GM21447 (cell line): ENCODE results near the gene OR6S1.
A peak's percentile ranks its signal among the peaks of the same experiment; 100 is the strongest.
"Not testable (repeated sequence)": the region's sequence is repeated elsewhere in the genome, so short reads cannot be mapped to it uniquely, and the experiment has no call there.

Experiments used
- ATAC-seq: cut with Tn5 transposase; IDR thresholded peaks from one replicate; pipeline ENCODE4 v1.9.1; 2021; ENCODE audit not compliant: unreplicated experiment

Gene OR6S1

DNA sequence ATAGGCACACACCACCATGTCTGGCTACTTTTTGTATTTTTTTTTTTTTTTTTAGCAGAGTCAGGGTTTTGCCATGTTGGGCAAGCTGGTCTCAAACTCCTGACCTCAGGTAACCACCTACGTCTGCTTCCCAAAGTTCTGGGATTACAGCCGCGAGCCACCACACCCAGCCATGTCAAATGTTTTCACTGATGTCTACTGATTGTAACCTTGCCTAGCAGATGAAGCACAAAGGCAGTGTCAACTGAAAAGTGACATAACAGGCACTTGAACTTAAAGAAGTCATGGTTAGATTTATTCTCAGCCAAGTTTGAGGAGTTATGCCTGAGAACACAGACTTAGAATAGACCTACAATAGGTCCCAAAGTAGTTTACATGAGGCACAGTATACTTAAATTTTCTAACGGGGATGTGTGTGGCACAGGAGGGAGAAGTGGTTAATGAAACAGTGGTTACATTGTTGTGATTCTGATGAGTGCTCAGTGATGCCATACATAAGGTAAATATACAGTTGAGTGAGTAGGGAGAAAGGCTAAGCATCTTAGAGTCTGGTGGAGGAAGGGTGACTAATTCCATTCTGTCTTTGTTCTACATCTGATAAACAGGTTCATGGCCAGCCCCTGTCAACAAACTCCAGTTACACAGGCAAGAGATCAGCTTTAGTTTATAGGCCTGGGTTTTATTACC, 30.2 kb upstream of the OR6S1 start:
- no peak for ATAC-seq

- no peak for ATAC-seq
These were observed 27.5 kb upstream of the OR6S1 start for GRCh38 chr14:20668969-20669368.

- peak; percentile 68 for ATAC-seq
These were observed 26.5 kb upstream of the OR6S1 start for GRCh38 chr14:20667957-20668356.

DNA sequence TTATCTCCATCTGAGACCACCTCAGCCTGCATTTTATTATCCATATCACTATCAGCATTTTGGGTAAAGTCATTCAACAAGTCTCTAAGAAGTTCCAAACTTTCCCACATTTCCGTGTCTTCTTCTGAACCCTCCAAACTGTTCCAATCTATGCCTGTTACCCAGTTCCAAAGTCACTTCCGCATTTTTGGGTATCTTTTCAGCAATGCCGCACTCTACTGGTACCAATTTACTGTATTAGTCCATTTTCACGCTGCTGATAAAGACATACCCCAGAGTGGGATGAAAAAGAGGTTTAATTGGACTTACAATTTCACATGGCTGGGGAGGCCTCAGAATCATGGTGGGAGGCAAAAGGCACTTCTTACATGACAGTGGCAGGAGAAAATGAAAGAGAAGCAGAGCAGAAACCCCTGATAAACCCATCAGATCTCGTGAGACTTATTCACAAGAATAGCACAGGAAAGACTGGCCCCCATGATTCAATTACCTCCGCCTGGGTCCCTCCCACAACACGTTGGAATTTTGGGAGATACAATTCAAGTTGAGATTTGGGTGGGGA, 25.0 kb upstream of the OR6S1 start:
- not testable (repeated sequence) for ATAC-seq

DNA sequence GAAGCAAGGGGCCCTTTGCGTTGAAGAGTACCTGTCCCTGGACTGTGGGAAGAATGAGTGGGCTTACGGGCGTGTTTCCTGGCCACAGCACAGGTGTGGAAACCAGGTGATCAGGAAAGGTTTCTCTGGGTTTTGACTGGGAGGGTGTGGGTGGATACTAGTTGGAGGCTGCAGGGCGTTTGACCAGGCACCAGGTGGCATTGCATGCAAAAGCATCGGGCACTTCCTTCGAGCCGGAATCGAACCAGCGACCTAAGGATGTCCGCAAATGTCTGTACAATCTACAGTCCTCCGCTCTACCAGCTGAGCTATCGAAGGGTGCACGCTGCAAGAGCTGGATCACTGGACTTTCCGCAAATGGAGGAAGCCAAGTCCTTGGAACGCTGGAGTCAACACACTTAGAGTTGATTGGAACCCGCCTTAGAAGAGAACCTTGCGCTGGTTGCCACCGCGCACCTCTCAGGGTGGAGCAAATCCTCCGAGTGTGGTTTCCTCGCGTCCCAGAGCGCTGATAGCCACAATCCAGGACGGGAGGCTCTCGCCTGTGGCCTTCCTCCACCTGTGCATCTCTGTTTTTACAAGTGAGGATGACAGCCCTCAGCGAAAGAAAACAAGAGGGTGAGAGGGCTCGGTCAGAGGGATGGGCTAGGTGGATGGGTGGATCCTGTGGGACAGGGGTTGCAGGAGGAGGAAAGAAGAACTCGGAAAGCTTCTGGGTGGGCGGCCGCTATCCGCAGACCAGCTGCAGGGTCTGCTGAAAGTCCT, 21.7 kb upstream of the OR6S1 start:
- peak; percentile 43 for ATAC-seq

DNA sequence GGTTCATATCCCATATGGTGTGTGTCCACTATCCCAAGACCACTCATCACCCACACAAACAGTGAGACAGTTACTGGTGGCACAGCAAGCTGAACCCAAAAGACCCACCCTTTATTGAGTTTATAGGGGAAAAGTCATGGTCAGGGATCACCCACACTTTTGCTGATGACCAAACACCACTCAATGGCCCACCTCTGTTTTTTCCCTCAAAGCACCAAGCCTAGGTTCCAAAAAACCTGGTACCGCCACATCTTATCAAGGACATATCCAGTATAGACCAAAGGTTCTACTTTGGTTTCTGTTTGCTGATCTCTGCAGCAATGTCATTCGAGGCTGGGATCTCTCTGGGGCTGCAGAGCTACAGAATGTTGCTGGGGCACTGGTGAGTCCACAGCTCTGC, 19.7 kb upstream of the OR6S1 start:
- no peak for ATAC-seq

GRCh38 chr14:20659813-20660395, 18.4 kb upstream of the OR6S1 start:
- no peak for ATAC-seq

DNA sequence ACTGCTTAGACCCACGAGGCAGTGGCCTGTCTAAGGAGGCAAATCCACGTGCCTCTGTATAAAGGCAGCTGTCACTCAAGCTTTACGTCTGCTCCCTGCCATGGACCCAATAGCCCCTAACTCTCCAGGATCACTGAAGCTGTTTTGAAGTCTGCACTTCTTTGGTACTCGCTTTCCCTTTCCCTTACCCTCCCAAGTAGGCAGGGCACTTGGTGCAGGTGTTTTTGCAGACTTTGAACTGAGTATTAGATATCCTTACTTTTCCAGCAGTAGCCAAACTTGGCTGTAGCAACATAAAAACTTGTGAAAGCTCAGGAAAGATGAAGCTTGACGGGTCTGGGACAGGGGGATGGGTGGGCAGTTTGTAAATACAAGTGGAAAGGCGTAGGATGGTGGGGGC, 17.8 kb upstream of the OR6S1 start:
- ATAC-seq: no peak

- ATAC-seq: no peak
These were observed 16.8 kb upstream of the OR6S1 start for GRCh38 chr14:20658246-20658645.

DNA sequence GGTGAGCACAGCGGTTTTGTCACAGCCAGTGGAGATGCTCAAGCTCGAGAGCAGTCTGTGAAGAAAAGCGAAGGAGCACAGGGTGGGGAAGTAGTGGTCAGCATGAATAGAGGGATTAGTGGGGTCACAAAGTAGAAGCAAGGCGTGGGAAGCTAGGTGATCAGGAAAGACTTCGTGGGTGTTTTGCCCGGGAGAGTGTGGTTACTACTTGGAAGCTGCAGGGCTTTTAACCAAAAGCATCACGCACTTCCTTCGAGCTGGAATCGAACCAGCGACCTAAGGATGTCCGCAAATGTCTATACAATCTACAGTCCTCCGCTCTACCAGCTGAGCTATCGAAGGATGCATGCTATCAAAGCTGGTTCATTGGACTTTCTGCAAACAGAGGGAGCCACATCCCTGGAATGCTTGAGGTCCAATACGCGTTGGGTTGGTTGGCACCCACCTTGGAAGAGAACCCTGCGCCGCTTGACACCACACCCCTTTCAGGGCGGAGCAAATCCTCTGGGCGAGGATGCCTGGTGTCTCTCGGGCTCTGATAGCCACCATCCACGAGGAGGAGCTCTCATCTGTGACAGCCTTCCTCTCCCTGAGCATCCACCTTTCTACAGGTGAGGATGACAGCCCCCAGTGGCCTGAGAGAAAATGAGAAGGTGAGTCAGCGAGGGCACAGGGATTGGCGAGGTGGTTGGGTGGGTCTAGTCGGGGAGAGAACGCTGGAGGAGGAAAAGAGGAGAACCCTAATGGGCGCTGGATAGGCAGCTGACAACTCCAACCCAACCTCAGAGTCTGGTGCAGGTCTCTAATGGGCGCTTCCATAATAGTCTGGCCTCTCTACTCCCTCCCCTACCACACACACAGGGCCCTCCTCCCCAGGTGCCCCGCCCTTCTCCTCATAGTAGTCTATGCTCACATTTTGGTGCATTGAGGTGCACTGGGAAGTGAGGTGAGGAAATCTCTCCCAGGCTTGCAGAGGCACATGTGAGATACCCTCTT, 16.0 kb upstream of the OR6S1 start:
- no peak for ATAC-seq

- ATAC-seq: no peak
These were observed 14.8 kb upstream of the OR6S1 start for GRCh38 chr14:20656274-20656673.

DNA sequence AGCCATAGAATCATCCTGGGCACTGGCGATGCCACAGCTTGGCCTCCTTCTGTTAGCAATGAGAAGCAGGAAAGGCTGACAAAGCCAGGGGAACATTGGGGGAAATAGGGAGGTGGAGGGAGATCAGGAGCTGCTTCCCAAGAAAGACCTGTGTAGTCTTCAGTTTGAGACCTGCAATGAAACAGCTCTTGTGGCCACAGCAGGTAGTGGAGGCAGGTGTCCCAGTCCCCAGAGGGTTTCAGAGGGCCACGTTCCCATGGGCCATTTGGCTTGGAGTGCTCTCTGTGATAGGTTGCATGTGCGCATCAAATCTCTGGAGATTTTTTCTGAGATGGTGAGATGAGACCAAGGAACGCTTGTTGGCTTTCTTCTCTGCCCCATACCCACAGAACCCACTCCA, 14.4 kb upstream of the OR6S1 start:
- no peak for ATAC-seq

GRCh38 chr14:20652996-20653975, 11.8 kb upstream of the OR6S1 start:
- ATAC-seq: peak; percentile 55

DNA sequence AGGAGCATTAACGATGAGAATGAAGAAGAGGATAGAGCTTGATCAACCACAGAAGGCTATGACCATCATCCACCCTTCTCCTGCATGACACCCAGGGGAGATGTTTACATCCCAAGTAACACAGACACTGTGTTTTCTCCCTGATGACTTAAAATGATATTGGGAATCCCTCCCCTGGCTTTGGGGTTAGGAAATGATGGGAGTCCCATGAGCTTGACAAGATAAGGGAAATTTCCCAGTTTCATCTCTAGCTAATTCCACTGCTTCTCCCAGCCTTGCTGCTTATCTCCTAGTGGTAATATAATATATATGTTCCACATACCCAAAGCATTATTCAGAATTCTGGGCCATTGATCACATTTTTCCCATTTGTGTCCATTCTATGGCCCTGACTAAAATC, 4.0 kb upstream of the OR6S1 start:
- ATAC-seq: no peak

DNA sequence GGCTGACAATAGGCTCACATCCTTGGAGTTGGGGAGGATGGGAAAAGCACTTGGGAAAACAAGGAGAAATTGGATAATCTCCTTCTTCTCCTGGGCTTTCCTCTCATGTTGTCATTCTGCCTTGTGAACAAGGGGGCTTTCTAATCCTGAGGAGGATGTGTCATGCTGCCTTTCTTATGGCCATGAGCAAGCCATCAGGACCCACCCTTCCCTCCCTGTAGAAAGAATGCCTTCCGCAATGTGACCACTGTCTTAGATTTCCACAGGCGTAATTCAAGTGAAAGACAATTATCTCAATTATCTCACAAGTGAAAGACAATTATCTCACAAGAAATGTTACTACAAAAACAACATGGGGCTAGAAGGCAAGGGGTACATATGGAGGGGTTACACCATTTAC, 3.0 kb upstream of the OR6S1 start:
- no peak for ATAC-seq

GRCh38 chr14:20642755-20643154, 1.3 kb upstream of the OR6S1 start:
- not testable (repeated sequence) for ATAC-seq

GRCh38 chr14:20642182-20642581, 691 bp upstream of the OR6S1 start:
- no peak for ATAC-seq

- peak; percentile 64 for ATAC-seq
These were observed 8.4 kb downstream of the OR6S1 start for GRCh38 chr14:20632831-20633691.

GRCh38 chr14:20632448-20632830, 9.1 kb downstream of the OR6S1 start:
- ATAC-seq: peak; percentile 24
